Heart right ventricle (tissue), 16 donors: ENCODE data around the gene CAD. TPM values are rescaled to one million over a fixed set of nuclear protein-coding genes. Genes with fewer than 3 reads are reported as not detected.

Experiments used
- ATAC-seq, 8 donors: fragments of 200-7000 bp; cut with Tn5 transposase; one replicate each; pipeline ENCODE4 v1.9.1; 2020; ENCODE audit warnings: mild to moderate bottlenecking in 8 of 8, moderate library complexity in 8 of 8, moderate number of reproducible peaks in 1 of 8
- DNase-seq, 2 donors: peaks; one replicate each; pipeline ENCODE4 v3.0.0-alpha.2; 2020
- H3K27ac ChIP-seq, 10 donors: fragments of 200-600 bp; sonication (generic) in 2 of 10; one replicate each; pipeline versions ENCODE4 v1.5.0 to v1.8.0; 2020 to 2022; ENCODE audit warnings: mild to moderate bottlenecking in 3 of 10
- H3K27me3 ChIP-seq, 7 donors: fragments of 200-600 bp; one replicate each; pipeline ENCODE4 v1.8.0; 2021 to 2022; ENCODE audit warnings: mild to moderate bottlenecking in 2 of 7
- H3K36me3 ChIP-seq, 9 donors: fragments of 200-600 bp; sonication (generic) in 1 of 9; one replicate each; pipeline versions ENCODE4 v1.5.0 to v1.8.0; 2020 to 2022; ENCODE audit warnings: mild to moderate bottlenecking in 2 of 9
- H3K4me1 ChIP-seq, 9 donors: fragments of 200-600 bp; sonication (generic) in 1 of 9; one replicate each; pipeline versions ENCODE4 v1.5.0 to v1.8.0; 2020 to 2022; ENCODE audit warnings: mild to moderate bottlenecking in 4 of 9
- H3K4me3 ChIP-seq, 10 donors: fragments of 200-600 bp; sonication (generic) in 2 of 10; one replicate each; pipeline versions ENCODE4 v1.5.0 to v1.8.0; 2020 to 2022; ENCODE audit warnings: mild to moderate bottlenecking in 7 of 10, moderate library complexity in 2 of 10
- H3K9me3 ChIP-seq, 11 donors: fragments of 200-600 bp in 10 of 11; sonication (generic) in 2 of 11; one replicate each; pipeline versions ENCODE4 v1.5.0 to v1.8.0; 2013 to 2022; ENCODE audit warnings: mild to moderate bottlenecking in 2 of 11, control low read depth in 1 of 11, moderate library complexity in 1 of 11
- WGBS, 2 donors: extraction: QIAGEN DNeasy Blood & Tissue Kit; methylation state at CpG; one replicate each; pipeline ENCODE4 v1.1.7; 2013; ENCODE audit warnings: inconsistent platforms in 1 of 2; 5-methylcytosine and 5-hydroxymethylcytosine counted together
- intact Hi-C, 10 donors: fragments of 100-400 bp; cut with DNase I; formaldehyde crosslinking; loops; one replicate each; pipeline versions ENCODE4 v1.11.1 to v1.14.2; 2022
- polyA plus RNA-seq, 2 donors: library from polyadenylated mRNA; stranded (reverse); fragments of 200-250 nt; gene quantifications; one replicate each; pipeline ENCODE4 v1.2.3, GENCODE V29; 2013
- total RNA-seq, 10 donors: library from RNA; stranded (reverse); fragmentation: NEBNext Ultra II Directional in 3 of 10; extraction: Animal tissue kit (Norgen Biotek cat#: 25700) in 3 of 10; gene quantifications; one replicate each; pipeline versions ENCODE4 v1.2.1 to v1.2.4, GENCODE V29; 2021 to 2023
- TF ChIP-seq, protein P1 (sequence below), 9 donors: fragments of 200-600 bp; sonication (generic) in 2 of 9; IDR thresholded peaks; one replicate each; pipeline versions ENCODE4 v1.5.0 to v1.8.0; 2021 to 2022; ENCODE audit warnings: antibody characterized with exemption in 9 of 9, mild to moderate bottlenecking in 5 of 9, moderate library complexity in 1 of 9
- donor health status: Arrhythmogenic right ventricular cardiomyopathy.
- donor health status: ischemic (EF 13 %, LVEDD 7.1; RV severe dilation, severe dysfunction).
- donor health status: healthy with polysubstance abuse.
- donor health status: DM: no; HTN: yes; CAD: no.
- donor health status: DM: no; HTN: no; CAD: no.
- donor health status: ischemic (EF 25% LVEDD 6.9; RV normal size, moderate dysfunction).
- donor health status: ischemic (EF 25% LVEDD 5.7; RV mildly dilated, moderate dysfunction).
- donor health status: healthy.
- donor health status: DM: yes; HTN: yes; CAD: no.
- donor health status: Ischemic cardiomyopathy.
- donor health status: ischemic (EF 35%, LVEDD 5.7; RV mildly dilated, moderate dysfunction).
- donor health status: nonischemic (EF 11% LVEDD 7.7; RV severe dilation, severe dysfunction).
- donor health status: DM: yes; HTN: yes; CAD: no.
- donor health status: PGD.
- donor health status: ischemic (EF 29% LVEDD 5.4; RV normal size, mild dysfunction).
- donor health status: nonischemic (EF 23%, LVEDD 6.1; RV moderate dilation, normal function).

CAD gene
- total and polyA plus RNA-seq, 12 donors, result 6.1 to 10.6 (median 7.6) TPM

DNA sequence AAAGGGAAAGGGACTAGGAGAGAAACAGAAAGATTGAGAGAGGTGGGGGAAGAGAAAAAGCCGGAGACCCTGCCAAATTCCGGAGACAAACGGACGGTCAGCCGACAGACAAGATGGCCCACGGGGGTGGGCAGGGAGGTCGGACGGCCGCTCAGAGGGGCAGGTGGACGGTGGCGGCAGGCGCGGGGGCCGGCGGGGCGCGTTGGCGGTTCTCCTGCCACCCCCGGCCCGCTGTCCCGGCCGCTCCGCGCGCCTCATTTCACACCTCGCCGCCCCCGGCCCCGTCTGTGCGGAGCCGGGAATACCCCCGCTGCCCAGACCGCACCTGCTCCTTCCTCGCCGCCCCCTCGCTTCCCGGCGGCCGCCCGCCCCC lies 44.7 kb downstream of the CAD start:
- H3K27ac ChIP-seq, result no peak overlapping the region
- WGBS, 2 donors, result 3 to 5% methylated on average over 33 to 40 of the region's 40 CpGs

DNA sequence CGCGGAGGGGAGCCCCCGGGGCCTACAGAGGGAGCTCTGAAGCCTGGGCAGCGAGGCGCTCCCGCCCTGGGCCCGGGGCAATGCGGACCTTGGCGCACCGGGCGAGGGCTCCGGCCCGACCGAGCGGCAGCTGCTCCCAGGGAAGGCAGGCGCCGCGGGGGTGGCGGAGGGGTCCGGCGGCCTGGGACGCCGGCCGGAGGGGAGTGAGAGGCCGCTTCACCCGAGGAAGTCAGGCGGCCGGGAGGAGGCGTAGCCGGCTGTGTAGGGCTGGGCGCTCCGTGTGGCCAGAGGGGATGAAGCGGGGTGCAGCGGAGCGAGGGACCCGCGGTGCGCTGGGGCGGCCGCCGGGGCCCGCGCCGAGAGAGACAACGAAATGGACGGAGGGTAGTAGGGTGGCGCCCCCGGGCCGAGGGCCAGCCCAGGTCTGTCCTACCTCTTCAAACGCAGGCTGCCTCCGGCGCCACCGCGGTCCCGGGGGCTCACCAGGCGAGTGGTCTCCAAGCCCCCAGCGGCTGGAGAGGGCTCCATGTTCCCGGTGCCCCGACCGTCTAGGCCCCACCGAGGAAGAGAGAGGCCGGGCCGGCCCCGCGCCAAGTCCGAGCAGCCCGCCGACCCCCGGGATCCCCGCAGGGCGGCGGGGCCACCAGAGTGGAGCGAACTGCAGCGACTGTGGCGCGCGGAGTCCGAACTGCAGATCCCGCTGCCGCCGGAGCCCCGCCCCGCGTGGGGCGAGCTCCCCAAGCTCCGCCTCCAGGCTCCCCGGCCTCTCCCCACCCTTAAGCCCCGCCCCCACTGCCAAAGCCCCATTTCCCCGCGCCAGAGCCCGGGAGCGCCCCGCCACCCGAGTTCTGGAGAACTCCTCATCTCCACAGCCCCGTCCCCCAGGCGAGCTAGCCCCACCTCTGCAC lies 45.5 kb downstream of the CAD start, which contains the start of gene SLC30A3:
SLC30A3 (minus strand) TSS at position 669 of the 908 bp plus-strand sequence; CDS start at position 528, 141 bp downstream.
- Histone ChIP-seq H3K27ac (peak within 1 kb of the TSS in 3 of 10 donors; percentile 9 to 39 (median 32)), H3K27me3 (peaks cover 0 to 98% (median 73%) of the 10 kb centered on the region in 7 donors), H3K36me3 (no peaks in the 10 kb centered on the region), H3K4me1 (peaks cover 0 to 40% (median 34%) of the 10 kb centered on the region in 9 donors), H3K9me3 (no peaks in the 10 kb centered on the region), H3K4me3 (peak within 1 kb of the TSS; percentile 40 to 70 (median 64))
- 0% methylated on average over 89 to 96 of the region's 96 CpGs for WGBS, 2 donors
- TF ChIP-seq, protein P1, sequence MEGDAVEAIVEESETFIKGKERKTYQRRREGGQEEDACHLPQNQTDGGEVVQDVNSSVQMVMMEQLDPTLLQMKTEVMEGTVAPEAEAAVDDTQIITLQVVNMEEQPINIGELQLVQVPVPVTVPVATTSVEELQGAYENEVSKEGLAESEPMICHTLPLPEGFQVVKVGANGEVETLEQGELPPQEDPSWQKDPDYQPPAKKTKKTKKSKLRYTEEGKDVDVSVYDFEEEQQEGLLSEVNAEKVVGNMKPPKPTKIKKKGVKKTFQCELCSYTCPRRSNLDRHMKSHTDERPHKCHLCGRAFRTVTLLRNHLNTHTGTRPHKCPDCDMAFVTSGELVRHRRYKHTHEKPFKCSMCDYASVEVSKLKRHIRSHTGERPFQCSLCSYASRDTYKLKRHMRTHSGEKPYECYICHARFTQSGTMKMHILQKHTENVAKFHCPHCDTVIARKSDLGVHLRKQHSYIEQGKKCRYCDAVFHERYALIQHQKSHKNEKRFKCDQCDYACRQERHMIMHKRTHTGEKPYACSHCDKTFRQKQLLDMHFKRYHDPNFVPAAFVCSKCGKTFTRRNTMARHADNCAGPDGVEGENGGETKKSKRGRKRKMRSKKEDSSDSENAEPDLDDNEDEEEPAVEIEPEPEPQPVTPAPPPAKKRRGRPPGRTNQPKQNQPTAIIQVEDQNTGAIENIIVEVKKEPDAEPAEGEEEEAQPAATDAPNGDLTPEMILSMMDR (IDR thresholded peaks at IDR 0.05), result peak in 4 of 9 donors; percentile 10 to 17 (median 14)
- ATAC-seq, result peak; percentile 76 to 85 (median 78)
- intact Hi-C loops, result loop anchor here in 2 of 10 donors (1.0 to 10.0 kb wide), 3 partner anchors 21 to 308 kb away; partner anchors contain the start of gene UCN (in 1 of the 2)
- peak; percentile 68 to 77 for DNase-seq

More for the DNA sequence above, 44.7 kb downstream of the CAD start:
- H3K4me3 ChIP-seq, result peak overlapping the region; percentile 40 to 70 (median 64)
- ATAC-seq (no peak), DNase-seq (no peak)
- H3K4me1 ChIP-seq, result peaks cover 0 to 40% (median 34%) of the 10 kb centered on the region in 9 donors
- H3K27me3 ChIP-seq, result peaks cover 0 to 93% (median 79%) of the 10 kb centered on the region in 7 donors
- H3K36me3 ChIP-seq, result no peaks in the 10 kb centered on the region
- intact Hi-C loops, result loop anchor here in 2 of 10 donors (1.0 to 10.0 kb wide), 3 partner anchors 21 to 307 kb away; partner anchors contain the start of gene UCN (in 1 of the 2)
- TF ChIP-seq, protein P1 (IDR thresholded peaks at IDR 0.05), result no peak
- no peaks in the 10 kb centered on the region for H3K9me3 ChIP-seq

DNA sequence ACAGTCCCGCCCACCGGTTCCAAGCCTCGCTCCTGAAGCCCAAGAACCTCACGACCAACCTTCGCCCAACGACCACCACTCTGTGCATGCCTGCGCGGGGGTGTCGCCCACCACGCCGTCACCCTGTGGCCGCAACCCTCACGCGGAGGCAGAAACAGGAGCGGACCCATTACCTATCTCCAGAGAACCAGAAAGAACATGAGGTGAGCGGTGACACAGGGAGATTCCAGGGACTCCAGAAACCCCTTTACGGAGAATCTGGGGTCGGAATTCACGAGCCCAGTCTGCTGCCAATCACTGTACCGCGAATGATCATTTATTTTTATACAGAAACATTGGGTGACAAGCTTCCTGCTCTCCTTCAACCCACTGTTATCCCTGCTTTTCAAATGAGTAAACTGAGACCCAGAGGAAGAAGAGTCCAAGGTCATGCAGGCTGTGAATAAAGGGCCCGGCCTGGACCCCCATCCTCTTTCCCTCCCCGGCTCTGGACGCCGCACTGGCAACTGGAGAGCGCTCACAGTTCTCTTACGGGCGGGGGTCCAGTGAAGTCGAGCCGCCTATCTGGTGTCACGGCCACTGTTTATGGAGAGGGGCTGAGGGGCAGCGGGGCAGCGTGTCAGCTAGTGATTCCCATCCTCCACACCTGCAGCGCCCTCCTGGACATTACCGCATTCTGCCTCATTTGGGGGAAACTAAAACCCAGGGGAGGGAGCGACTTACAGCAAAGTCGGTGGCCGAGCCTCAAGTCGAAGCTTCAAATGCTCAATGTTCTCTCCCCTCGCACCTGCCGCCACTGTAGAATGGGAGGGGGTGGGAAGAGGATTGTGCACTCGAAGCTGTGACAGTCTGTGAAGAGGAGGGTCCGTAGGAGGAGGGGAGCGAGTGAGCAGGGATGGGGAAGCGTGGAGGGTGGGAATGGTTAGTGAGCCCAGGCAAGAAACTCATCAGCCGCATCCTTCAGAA lies 46.4 kb downstream of the CAD start:
- H3K4me3 ChIP-seq, result peak overlapping the region; percentile 40 to 70 (median 64)
- H3K9me3 ChIP-seq, result no peaks in the 10 kb centered on the region
- peaks cover 0 to 98% (median 64%) of the 10 kb centered on the region in 7 donors for H3K27me3 ChIP-seq
- no peak for DNase-seq
- H3K27ac ChIP-seq, result peak overlapping the region in 3 of 10 donors; percentile 6 to 39 (median 9)
- ATAC-seq, result peak in 1 of 8 donors; percentile 8
- no peaks in the 10 kb centered on the region for H3K36me3 ChIP-seq
- intact Hi-C loops, result loop anchor here in 2 of 10 donors (5.0 to 10.0 kb wide), 2 partner anchors 44 to 309 kb away; partner anchors contain the start of gene UCN (in 1 of the 2)
- TF ChIP-seq, protein P1 (IDR thresholded peaks at IDR 0.05), result no peak
- 1 to 2% methylated on average over 46 of the region's 46 CpGs for WGBS, 2 donors
- peaks cover 0 to 40% (median 34%) of the 10 kb centered on the region in 9 donors for H3K4me1 ChIP-seq
